ENCODE results near the gene GPBAR1. TPM values are rescaled to one million over a fixed set of nuclear protein-coding genes. Genes with fewer than 3 reads are reported as not detected.
"Not testable (repeated sequence)": the region's sequence is repeated elsewhere in the genome, so short reads cannot be mapped to it uniquely, and the experiment has no call there.

Gene GPBAR1
- total RNA-seq, 4 donors from 2014 or later = 3.3 to 7.0 (median 3.9) TPM

- not testable (repeated sequence) for H3K36me3 ChIP-seq, DNase-seq, H3K4me3 ChIP-seq, H3K27me3 ChIP-seq, H3K9me3 ChIP-seq
- peak overlapping the region in 3 of 4 donors; percentile 36 to 86 (median 84) for H3K27ac ChIP-seq
- peak in 1 of 2 donors; percentile 30 for TF ChIP-seq POLR2A (IDR thresholded peaks at IDR 0.05)
- peaks cover 0 to 12% (median 0%) of the 10 kb centered on the region in 4 donors for H3K4me1 ChIP-seq
These were observed 50.9 kb downstream of the GPBAR1 start for GRCh38 chr2:218311541-218312266.

GRCh38 chr2:218312267-218312756 lies 51.5 kb downstream of the GPBAR1 start:
- DNase-seq = peak in 1 of 3 donors; percentile 54
- no peak for TF ChIP-seq POLR2A (IDR thresholded peaks at IDR 0.05)
- TF ChIP-seq CTCF (IDR thresholded peaks at IDR 0.05) = no peak
- no peaks in the 10 kb centered on the region for H3K9me3 ChIP-seq
- no peaks in the 10 kb centered on the region for H3K27me3 ChIP-seq
- peaks cover 0 to 12% (median 0%) of the 10 kb centered on the region in 4 donors for H3K4me1 ChIP-seq
- H3K4me3 ChIP-seq = no peak overlapping the region
- H3K36me3 ChIP-seq = no peaks in the 10 kb centered on the region
- H3K27ac ChIP-seq = peak overlapping the region in 3 of 4 donors; percentile 29 to 86 (median 84)

- Histone ChIP-seq H3K27ac (peak overlapping the region in 1 of 4 donors; percentile 84), H3K4me1 (peaks cover 0 to 12% (median 0%) of the 10 kb centered on the region in 4 donors), H3K27me3 (no peaks in the 10 kb centered on the region), H3K9me3 (no peaks in the 10 kb centered on the region), H3K36me3 (no peaks in the 10 kb centered on the region), H3K4me3 (no peak overlapping the region)
- TF ChIP-seq POLR2A (IDR thresholded peaks at IDR 0.05) = no peak
- no peak for TF ChIP-seq CTCF (IDR thresholded peaks at IDR 0.05)
- DNase-seq = no peak
These were observed 52.5 kb downstream of the GPBAR1 start for GRCh38 chr2:218313356-218313755.

Other genes starting within 250 kb of the GPBAR1 start
- gene RUFY4, start 191.8 kb upstream of the GPBAR1 start, total RNA-seq = 1 to 10 TPM in 1 of 4 donors, under 1 TPM in 1, not detected in 2; 0.27 to 5.0 TPM
- not detected for gene CXCR2, start 135.0 kb upstream of the GPBAR1 start, total RNA-seq
- not detected for gene CXCR1, start 94.1 kb upstream of the GPBAR1 start, total RNA-seq
- gene ARPC2, start 43.8 kb upstream of the GPBAR1 start, total RNA-seq = 100 to 1,000 TPM; 210 to 284 (median 246) TPM
- gene AAMP, start 9.1 kb downstream of the GPBAR1 start, total RNA-seq = 100 to 1,000 TPM in 3 of 4 donors, 10 to 100 TPM in 1; 91.8 to 151 (median 115) TPM
- 100 to 1,000 TPM in 1 of 4 donors, 10 to 100 TPM in 3; 63.9 to 690 (median 70.4) TPM for gene PNKD, start 9.5 kb downstream of the GPBAR1 start, total RNA-seq
- gene TMBIM1, start 31.5 kb downstream of the GPBAR1 start, total RNA-seq = 100 to 1,000 TPM in 3 of 4 donors, 10 to 100 TPM in 1; 97.4 to 431 (median 280) TPM
- gene CATIP, start 95.8 kb downstream of the GPBAR1 start, total RNA-seq = not detected
- 10 to 100 TPM in 2 of 4 donors, 1 to 10 TPM in 2; 2.8 to 21.5 (median 8.6) TPM for gene SLC11A1, start 121.3 kb downstream of the GPBAR1 start, total RNA-seq
- gene CTDSP1, start 138.9 kb downstream of the GPBAR1 start, total RNA-seq = 100 to 1,000 TPM; 105 to 207 (median 184) TPM
- gene VIL1, start 158.1 kb downstream of the GPBAR1 start, total RNA-seq = 1,000 to 10,000 TPM in 1 of 4 donors, 100 to 1,000 TPM in 3; 189 to 1,274 (median 741) TPM